ENCODE measurements around the gene CDH4. TPM values are rescaled to one million over a fixed set of nuclear protein-coding genes. Genes with fewer than 3 reads are reported as not detected.

CDH4 gene
- polyA plus RNA-seq, 1 donor (not counting 4 experiments of a cell fraction or from before 2014, with no cell fraction given) = 2.2 TPM

DNA sequence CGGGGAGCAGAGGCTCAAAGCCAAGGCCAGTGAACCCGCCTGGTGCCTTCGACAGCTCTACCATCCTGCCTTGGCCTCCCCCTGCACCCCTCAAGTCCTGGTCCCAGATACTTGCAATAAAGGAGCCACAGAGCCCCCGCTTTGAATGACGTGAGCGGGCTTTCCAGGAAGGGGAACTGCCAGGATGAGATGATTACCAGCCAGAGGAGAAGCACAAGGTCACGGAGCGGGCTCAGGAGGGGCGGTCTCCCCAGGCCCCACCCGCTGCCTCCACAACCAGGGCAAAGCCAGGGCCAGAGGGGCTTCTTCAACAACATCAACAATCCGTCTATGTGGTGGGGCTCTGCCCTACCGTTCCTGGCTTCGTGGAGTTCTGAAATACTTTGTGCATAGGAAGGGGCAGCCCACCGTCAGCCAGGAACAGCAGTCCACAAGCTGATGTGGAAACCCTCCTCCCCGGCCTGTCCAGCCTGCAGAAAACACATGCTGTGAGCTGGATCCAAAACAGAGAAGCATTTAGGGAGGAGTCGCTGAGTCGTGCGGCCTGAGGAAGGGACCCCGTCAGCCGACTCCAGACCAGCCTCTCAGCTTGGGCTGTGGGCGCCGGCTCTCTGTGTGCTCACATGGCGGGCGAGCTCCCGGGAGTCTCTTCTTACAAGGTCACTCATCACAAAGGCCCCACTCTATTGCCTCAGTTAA is 392.5 kb downstream of the CDH4 start:
- Histone ChIP-seq H3K27me3 (ENCODE audit: control insufficient read depth, extremely low read depth, insufficient read depth, low read length) (peaks cover 8% of the 10 kb centered on the region), H4K20me1 (ENCODE audit: control insufficient read depth, extremely low read depth, insufficient read depth, low read length) (peaks cover 8% of the 10 kb centered on the region), H2AFZ (ENCODE audit: control insufficient read depth, low read length) (no peak overlapping the region), H3K36me3 (ENCODE audit: control insufficient read depth in 2 of 2, extremely low read depth in 1 of 2, insufficient read depth in 2 of 2, low read length in 2 of 2) (no peaks in the 10 kb centered on the region), H3K4me1 (ENCODE audit: control insufficient read depth, extremely low read depth, insufficient read depth, low read length) (peaks cover 12% of the 10 kb centered on the region), H3K4me2 (ENCODE audit: control insufficient read depth, extremely low read depth, insufficient read depth, low read depth, low read length) (no peak overlapping the region), H3K79me2 (ENCODE audit: control insufficient read depth, insufficient read depth, low read length) (no peaks in the 10 kb centered on the region), H3K4me3 (ENCODE audit: control insufficient read depth in 2 of 3, extremely low read depth in 1 of 3, insufficient read depth in 2 of 3, low read depth in 1 of 3, low read length in 3 of 3) (no peak overlapping the region), H3K9ac (ENCODE audit: control insufficient read depth, extremely low read depth, insufficient read depth, low read length) (no peak overlapping the region), H3K9me1 (ENCODE audit: control insufficient read depth, extremely low read depth, insufficient read depth, low read length) (no peaks in the 10 kb centered on the region), H3K9me3 (ENCODE audit: control insufficient read depth, low read depth, low read length) (no peaks in the 10 kb centered on the region), H3K27ac (ENCODE audit: control insufficient read depth, insufficient read depth, low read length) (no peak overlapping the region)
- TF ChIP-seq, protein P1, sequence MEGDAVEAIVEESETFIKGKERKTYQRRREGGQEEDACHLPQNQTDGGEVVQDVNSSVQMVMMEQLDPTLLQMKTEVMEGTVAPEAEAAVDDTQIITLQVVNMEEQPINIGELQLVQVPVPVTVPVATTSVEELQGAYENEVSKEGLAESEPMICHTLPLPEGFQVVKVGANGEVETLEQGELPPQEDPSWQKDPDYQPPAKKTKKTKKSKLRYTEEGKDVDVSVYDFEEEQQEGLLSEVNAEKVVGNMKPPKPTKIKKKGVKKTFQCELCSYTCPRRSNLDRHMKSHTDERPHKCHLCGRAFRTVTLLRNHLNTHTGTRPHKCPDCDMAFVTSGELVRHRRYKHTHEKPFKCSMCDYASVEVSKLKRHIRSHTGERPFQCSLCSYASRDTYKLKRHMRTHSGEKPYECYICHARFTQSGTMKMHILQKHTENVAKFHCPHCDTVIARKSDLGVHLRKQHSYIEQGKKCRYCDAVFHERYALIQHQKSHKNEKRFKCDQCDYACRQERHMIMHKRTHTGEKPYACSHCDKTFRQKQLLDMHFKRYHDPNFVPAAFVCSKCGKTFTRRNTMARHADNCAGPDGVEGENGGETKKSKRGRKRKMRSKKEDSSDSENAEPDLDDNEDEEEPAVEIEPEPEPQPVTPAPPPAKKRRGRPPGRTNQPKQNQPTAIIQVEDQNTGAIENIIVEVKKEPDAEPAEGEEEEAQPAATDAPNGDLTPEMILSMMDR (optimal IDR thresholded peaks at IDR 0.05 in 1 of 3, IDR thresholded peaks at IDR 0.05 in 1 of 3, conservative IDR thresholded peaks at IDR 0.05 in 1 of 3; ENCODE audit: extremely low read depth in 1 of 3, insufficient read depth in 2 of 3, low read length in 3 of 3) = no peak
- TF ChIP-seq EZH2 (IDR thresholded peaks at IDR 0.05; ENCODE audit: low read length) = no peak
- dilution Hi-C loops (cut with MboI; ENCODE audit: extremely low pct_ligation_motif_present, low sequenced_read_pairs) = no loop called here
- no peak for DNase-seq (ENCODE audit: low read depth, low spot score)
- no peak for FAIRE-seq

DNA sequence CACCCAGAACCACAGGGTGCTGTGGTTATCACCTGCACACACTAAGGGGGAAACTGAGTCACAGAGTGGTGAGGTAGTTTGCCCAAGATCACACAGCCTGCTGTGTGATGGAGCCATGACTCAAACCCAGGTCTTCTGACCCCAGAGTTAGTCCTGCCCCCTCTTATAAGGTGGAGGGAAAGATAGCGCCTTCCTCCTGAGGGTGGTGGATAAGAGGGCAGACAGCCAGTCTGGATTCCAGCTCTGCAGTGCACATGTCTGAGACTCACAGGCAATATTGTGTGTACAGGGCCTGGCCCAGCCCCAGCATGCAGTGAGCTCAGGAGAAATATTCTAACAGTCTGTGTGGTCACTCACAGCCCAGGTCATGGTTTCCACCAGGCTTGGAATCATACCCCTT is 393.7 kb downstream of the CDH4 start:
- H2AFZ ChIP-seq (ENCODE audit: control insufficient read depth, low read length) = no peak overlapping the region
- FAIRE-seq = no peak
- TF ChIP-seq, protein P1 (optimal IDR thresholded peaks at IDR 0.05 in 1 of 3, IDR thresholded peaks at IDR 0.05 in 1 of 3, conservative IDR thresholded peaks at IDR 0.05 in 1 of 3; ENCODE audit: extremely low read depth in 1 of 3, insufficient read depth in 2 of 3, low read length in 3 of 3) = no peak
- no peak for TF ChIP-seq EZH2 (IDR thresholded peaks at IDR 0.05; ENCODE audit: low read length)

More for the DNA sequence above, 393.7 kb downstream of the CDH4 start:
- H3K27me3 ChIP-seq (ENCODE audit: control insufficient read depth, extremely low read depth, insufficient read depth, low read length) = peaks cover 8% of the 10 kb centered on the region
- H3K9me1 ChIP-seq (ENCODE audit: control insufficient read depth, extremely low read depth, insufficient read depth, low read length) = no peaks in the 10 kb centered on the region
- DNase-seq (ENCODE audit: low read depth, low spot score) = no peak
- H3K4me1 ChIP-seq (ENCODE audit: control insufficient read depth, extremely low read depth, insufficient read depth, low read length) = no peaks in the 10 kb centered on the region
- no peak overlapping the region for H3K4me2 ChIP-seq (ENCODE audit: control insufficient read depth, extremely low read depth, insufficient read depth, low read depth, low read length)
- H3K27ac ChIP-seq (ENCODE audit: control insufficient read depth, insufficient read depth, low read length) = no peak overlapping the region
- no peaks in the 10 kb centered on the region for H3K9me3 ChIP-seq (ENCODE audit: control insufficient read depth, low read depth, low read length)
- no peaks in the 10 kb centered on the region for H3K79me2 ChIP-seq (ENCODE audit: control insufficient read depth, insufficient read depth, low read length)
- H3K4me3 ChIP-seq (ENCODE audit: control insufficient read depth in 2 of 3, extremely low read depth in 1 of 3, insufficient read depth in 2 of 3, low read depth in 1 of 3, low read length in 3 of 3) = no peak overlapping the region
- H3K36me3 ChIP-seq (ENCODE audit: control insufficient read depth in 2 of 2, extremely low read depth in 1 of 2, insufficient read depth in 2 of 2, low read length in 2 of 2) = no peaks in the 10 kb centered on the region
- peaks cover 8% of the 10 kb centered on the region for H4K20me1 ChIP-seq (ENCODE audit: control insufficient read depth, extremely low read depth, insufficient read depth, low read length)
- no peak overlapping the region for H3K9ac ChIP-seq (ENCODE audit: control insufficient read depth, extremely low read depth, insufficient read depth, low read length)
- dilution Hi-C loops (cut with MboI; ENCODE audit: extremely low pct_ligation_motif_present, low sequenced_read_pairs) = no loop called here

Measured in keratinocyte (primary cell).